ENCODE measurements around the gene TMEM161A. TPM values are rescaled to one million over a fixed set of nuclear protein-coding genes. Genes with fewer than 3 reads are reported as not detected.

Gene TMEM161A
- total and polyA plus RNA-seq, 11 donors = 12.3 to 29.7 (median 22.1) TPM

GRCh38 chr19:19134687-19135158, 3.6 kb downstream of the TMEM161A start:
- H3K4me1 ChIP-seq = peaks cover 0 to 21% (median 10%) of the 10 kb centered on the region in 12 donors
- ATAC-seq (peak in 1 of 4 donors; percentile 78), DNase-seq (peak in 4 of 5 donors; percentile 83 to 94 (median 87))
- peaks cover 0 to 17% (median 9%) of the 10 kb centered on the region in 12 donors for H3K9me3 ChIP-seq
- TF ChIP-seq POLR2A (IDR thresholded peaks at IDR 0.05) (no peak), CTCF (IDR thresholded peaks at IDR 0.05) (no peak)
- H3K27ac ChIP-seq = peak overlapping the region in 7 of 12 donors; percentile 49 to 79 (median 66)
- intact Hi-C loops (cut with DNase I) = loop anchor here in 3 of 10 donors (5.0 kb wide), 2 partner anchors 72 to 82 kb away; partner anchors contain the start of gene SLC25A42 (in 2 of the 3)
- no peaks in the 10 kb centered on the region for H3K27me3 ChIP-seq
- peak overlapping the region in 2 of 12 donors; percentile 1 to 16 for H3K4me3 ChIP-seq
- H3K36me3 ChIP-seq = peaks cover 0 to 7% (median 0%) of the 10 kb centered on the region in 9 donors
- 24 to 31% (median 28%) methylated on average over 17 to 21 of the region's 21 CpGs for WGBS, 4 donors

GRCh38 chr19:19133985-19134384, 4.3 kb downstream of the TMEM161A start:
- ATAC-seq = no peak
- Histone ChIP-seq H3K9me3 (peaks cover 0 to 17% (median 9%) of the 10 kb centered on the region in 12 donors), H3K4me3 (no peak overlapping the region), H3K4me1 (peaks cover 0 to 21% (median 10%) of the 10 kb centered on the region in 12 donors), H3K36me3 (peaks cover 0 to 8% (median 0%) of the 10 kb centered on the region in 9 donors), H3K27me3 (no peaks in the 10 kb centered on the region), H3K27ac (peak overlapping the region in 4 of 12 donors; percentile 61 to 79 (median 67))
- intact Hi-C loops (cut with DNase I) = no loop called here
- TF ChIP-seq CTCF (IDR thresholded peaks at IDR 0.05) = no peak
- TF ChIP-seq POLR2A (IDR thresholded peaks at IDR 0.05) = no peak
- no peak for DNase-seq
- WGBS, 4 donors = 87 to 91% (median 89%) methylated on average over 6 of the region's 6 CpGs

- DNase-seq (no peak), ATAC-seq (no peak)
- H3K4me1 ChIP-seq = peaks cover 0 to 20% (median 10%) of the 10 kb centered on the region in 12 donors
- H3K4me3 ChIP-seq = no peak overlapping the region
- H3K9me3 ChIP-seq = peaks cover 0 to 17% (median 9%) of the 10 kb centered on the region in 12 donors
- 95 to 100% (median 97%) methylated on average over 5 to 12 of the region's 12 CpGs for WGBS, 4 donors
- H3K27ac ChIP-seq = no peak overlapping the region
- H3K27me3 ChIP-seq = no peaks in the 10 kb centered on the region
- TF ChIP-seq POLR2A (IDR thresholded peaks at IDR 0.05) = no peak
- peaks cover 0 to 10% (median 0%) of the 10 kb centered on the region in 9 donors for H3K36me3 ChIP-seq
- intact Hi-C loops (cut with DNase I) = no loop called here
These were observed 5.4 kb downstream of the TMEM161A start for GRCh38 chr19:19132912-19133311.

GRCh38 chr19:19131989-19132388, 6.3 kb downstream of the TMEM161A start:
- Histone ChIP-seq H3K27ac (no peak overlapping the region), H3K27me3 (no peaks in the 10 kb centered on the region), H3K4me3 (no peak overlapping the region), H3K9me3 (peaks cover 0 to 17% (median 9%) of the 10 kb centered on the region in 12 donors), H3K4me1 (peaks cover 0 to 10% (median 2%) of the 10 kb centered on the region in 12 donors), H3K36me3 (peaks cover 0 to 10% (median 0%) of the 10 kb centered on the region in 9 donors)
- no peak for ATAC-seq
- no peak for DNase-seq
- 92 to 100% (median 98%) methylated on average over 2 to 3 of the region's 3 CpGs for WGBS, 4 donors
- no peak for TF ChIP-seq CTCF (IDR thresholded peaks at IDR 0.05)
- TF ChIP-seq POLR2A (IDR thresholded peaks at IDR 0.05) = no peak
- intact Hi-C loops (cut with DNase I) = no loop called here

All from heart left ventricle (tissue), 16 donors.